OCI-LY1 (cell line): ENCODE measurements around the gene RNF6.

ENCODE experiments used
- H2AFZ ChIP-seq: fragments of 200-600 bp; sonication (generic), shearing (Covaris generic); 2 replicates; pipeline ENCODE4 v1.6.0; 2014; ENCODE audit warnings: antibody characterized with exemption, mild to moderate bottlenecking, low read length
- H3F3A ChIP-seq: fragments of 200-600 bp; sonication (generic), shearing (Covaris generic); 2 replicates; pipeline ENCODE4 v1.6.0; 2014; ENCODE audit warnings: mild to moderate bottlenecking, antibody characterized with exemption, low read length, moderate library complexity; ENCODE audit not compliant: insufficient read depth
- H3K27ac ChIP-seq: fragments of 200-600 bp; sonication (generic); 2 replicates; pipeline ENCODE4 v1.5.1; 2014; ENCODE audit warnings: low read length, mixed run types, mild to moderate bottlenecking, low read depth; ENCODE audit not compliant: poor library complexity, severe bottlenecking
- H3K27me3 ChIP-seq: fragments of 200-600 bp; sonication (generic); 2 replicates; pipeline ENCODE4 v1.6.0; 2014; ENCODE audit warnings: antibody characterized with exemption, mild to moderate bottlenecking, low read length, moderate library complexity; ENCODE audit not compliant: insufficient read depth
- H3K36me3 ChIP-seq: fragments of 200-600 bp; sonication (generic); 2 replicates; pipeline ENCODE4 v1.6.1; 2014; ENCODE audit warnings: mild to moderate bottlenecking, antibody characterized with exemption, low read length, moderate library complexity, mixed read lengths; ENCODE audit not compliant: insufficient read depth
- H3K4me1 ChIP-seq: fragments of 200-600 bp; sonication (generic); 2 replicates; pipeline ENCODE4 v1.5.1; 2014; ENCODE audit warnings: mild to moderate bottlenecking, low read length, moderate library complexity; ENCODE audit not compliant: insufficient read depth, severe bottlenecking
- H3K4me2 ChIP-seq: fragments of 200-600 bp; sonication (generic), shearing (Covaris generic); 2 replicates; pipeline ENCODE4 v1.6.1; 2014; ENCODE audit warnings: low read length
- H3K4me3 ChIP-seq: fragments of 200-600 bp; sonication (generic); 2 replicates; pipeline ENCODE4 v1.5.1; 2014; ENCODE audit warnings: low read length, low read depth, mild to moderate bottlenecking, mixed read lengths; ENCODE audit not compliant: poor library complexity, severe bottlenecking
- H3K79me2 ChIP-seq: fragments of 200-600 bp; shearing (Covaris generic); 2 replicates; pipeline ENCODE4 v1.6.1; 2016; ENCODE audit warnings: mixed run types, low read length, mixed read lengths; ENCODE audit not compliant: insufficient read depth
- H3K9ac ChIP-seq: fragments of 200-600 bp; sonication (generic), shearing (Covaris generic); 2 replicates; pipeline ENCODE4 v1.6.1; 2014; ENCODE audit warnings: mild to moderate bottlenecking, low read length, mixed read lengths
- H3K9me2 ChIP-seq: fragments of 200-600 bp; sonication (generic), shearing (Covaris generic); 2 replicates; pipeline ENCODE4 v1.6.1; 2014; ENCODE audit warnings: low read depth, mild to moderate bottlenecking, low read length, mixed read lengths
- H3K9me3 ChIP-seq: fragments of 200-600 bp; shearing (Covaris generic); 2 replicates; pipeline ENCODE4 v1.6.1; 2014; ENCODE audit warnings: low read length, mixed read lengths
- H4K20me1 ChIP-seq: fragments of 200-600 bp; sonication (generic), shearing (Covaris generic); 2 replicates; pipeline ENCODE4 v1.6.0; 2016; ENCODE audit warnings: mild to moderate bottlenecking, low read length; ENCODE audit not compliant: insufficient read depth
- CTCF ChIP-seq: fragments of 200-600 bp; sonication (generic), shearing (Covaris generic); IDR thresholded peaks from 2 replicates; pipeline ENCODE4 v1.5.1; 2017; ENCODE audit warnings: mild to moderate bottlenecking, antibody characterized with exemption, low read length, moderate library complexity, mixed read lengths
- EZH2 ChIP-seq: fragments of 200-600 bp; sonication (generic), shearing (Covaris generic); IDR thresholded peaks from 2 replicates; pipeline ENCODE4 v1.8.0; 2017; ENCODE audit warnings: borderline replicate concordance, mixed run types, mild to moderate bottlenecking, antibody characterized with exemption, low read length, moderate library complexity, mixed read lengths

The RNF6 gene

GRCh38 chr13:26249551-26249950 is 27.4 kb upstream of the RNF6 start:
- Histone ChIP-seq H3K4me3 (no peak overlapping the region), H2AFZ (no peak overlapping the region), H3K79me2 (no peaks in the 10 kb centered on the region), H3K4me1 (peaks cover 4% of the 10 kb centered on the region), H3K27me3 (no peaks in the 10 kb centered on the region), H3K4me2 (no peak overlapping the region), H3K9ac (no peak overlapping the region), H3K27ac (no peak overlapping the region), H3K9me2 (no peaks in the 10 kb centered on the region), H3K9me3 (no peaks in the 10 kb centered on the region), H3K36me3 (no peaks in the 10 kb centered on the region), H4K20me1 (no peaks in the 10 kb centered on the region), H3F3A (no peaks in the 10 kb centered on the region)
- TF ChIP-seq CTCF: no peak
- no peak for TF ChIP-seq EZH2

- H3K4me2 ChIP-seq: no peak overlapping the region
- no peaks in the 10 kb centered on the region for H3K79me2 ChIP-seq
- H3K9ac ChIP-seq: no peak overlapping the region
- H3K4me3 ChIP-seq: no peak overlapping the region
- H3K4me1 ChIP-seq: no peaks in the 10 kb centered on the region
- H3K36me3 ChIP-seq: no peaks in the 10 kb centered on the region
- H3K9me2 ChIP-seq: no peaks in the 10 kb centered on the region
- H2AFZ ChIP-seq: no peak overlapping the region
- no peaks in the 10 kb centered on the region for H3K9me3 ChIP-seq
- no peak overlapping the region for H3K27ac ChIP-seq
- TF ChIP-seq CTCF: no peak
- no peak for TF ChIP-seq EZH2
- no peaks in the 10 kb centered on the region for H3K27me3 ChIP-seq
- no peaks in the 10 kb centered on the region for H3F3A ChIP-seq
- H4K20me1 ChIP-seq: no peaks in the 10 kb centered on the region
Observed at GRCh38 chr13:26247608-26248007, 25.5 kb upstream of the RNF6 start.

GRCh38 chr13:26247011-26247410 is 24.9 kb upstream of the RNF6 start:
- Histone ChIP-seq H3K4me1 (no peaks in the 10 kb centered on the region), H3K4me2 (no peak overlapping the region), H3K9me2 (no peaks in the 10 kb centered on the region), H3K27ac (no peak overlapping the region), H2AFZ (no peak overlapping the region), H3K79me2 (no peaks in the 10 kb centered on the region), H3K9ac (no peak overlapping the region), H4K20me1 (no peaks in the 10 kb centered on the region), H3F3A (no peaks in the 10 kb centered on the region), H3K9me3 (peaks cover 3% of the 10 kb centered on the region; the same call in 1 of the 2 replicates), H3K36me3 (no peaks in the 10 kb centered on the region), H3K4me3 (no peak overlapping the region), H3K27me3 (no peaks in the 10 kb centered on the region)
- no peak for TF ChIP-seq EZH2
- TF ChIP-seq CTCF: no peak
